ENCODE data around the gene APBA2. TPM values are rescaled to one million over a fixed set of nuclear protein-coding genes. Genes with fewer than 3 reads are reported as not detected.

Gene APBA2
- polyA plus RNA-seq, 1 donor: 3.5 TPM

DNA sequence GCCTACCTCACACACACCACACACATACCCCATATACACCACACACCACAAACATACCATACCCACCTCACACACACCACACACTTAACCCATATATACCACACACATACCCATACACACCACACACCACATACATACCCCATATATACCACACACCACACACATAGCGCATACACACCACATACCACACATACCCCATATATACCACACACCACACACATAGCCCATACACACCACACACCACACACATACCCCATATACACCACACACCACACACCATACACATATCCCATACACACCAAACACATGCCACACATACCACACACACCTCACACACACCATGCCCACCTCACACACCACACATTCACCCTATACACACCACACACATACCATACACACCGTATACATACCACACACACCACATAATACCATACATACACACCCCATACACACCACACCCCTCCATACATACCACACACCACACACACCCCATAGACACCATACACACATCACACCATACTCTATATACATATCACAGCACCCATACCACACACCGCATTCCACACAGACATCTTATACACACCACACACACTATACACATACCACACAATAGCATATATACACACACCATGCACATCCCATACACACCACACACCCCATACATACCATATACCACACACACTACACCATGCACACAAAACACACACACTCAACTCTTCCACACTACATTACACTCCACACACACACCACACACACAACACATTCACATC is 29.5 kb downstream of the APBA2 start:
- H3K4me3 ChIP-seq (ENCODE audit: low read length): no peak overlapping the region
- H3K9me3 ChIP-seq (ENCODE audit: control insufficient read depth, low read depth, low read length): no peaks in the 10 kb centered on the region
- DNase-seq: no peak
- 90% methylated on average over 2 of the region's 3 CpGs for WGBS (ENCODE audit: insufficient coverage, low lambda C conversion rate)
- H3K4me1 ChIP-seq (ENCODE audit: control insufficient read depth, insufficient read depth, low read length): no peaks in the 10 kb centered on the region
- H3K36me3 ChIP-seq (ENCODE audit: control insufficient read depth, insufficient read depth, low read length): no peaks in the 10 kb centered on the region
- no peak overlapping the region for H3K27ac ChIP-seq (ENCODE audit: low read length)
- H3K27me3 ChIP-seq (ENCODE audit: control insufficient read depth, insufficient read depth, low read length): no peaks in the 10 kb centered on the region

DNA sequence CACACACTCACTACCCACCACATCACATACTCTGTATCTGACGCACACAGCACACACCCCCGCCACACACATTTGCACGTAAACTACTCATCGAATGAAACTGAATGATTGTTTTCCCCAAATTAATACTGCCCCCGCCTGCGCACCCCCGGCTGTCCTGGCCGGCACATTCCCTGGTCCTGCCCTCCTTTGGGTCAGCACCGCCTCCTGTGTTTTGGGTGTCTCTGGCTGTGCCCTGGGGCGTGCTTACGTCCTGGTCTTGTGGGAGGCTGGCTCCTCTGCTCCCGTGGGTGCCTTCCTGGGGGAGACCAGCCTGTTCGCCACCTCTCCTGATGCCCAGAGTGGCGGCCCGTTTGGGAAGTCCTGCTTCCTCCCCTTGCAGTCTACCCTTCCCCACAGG is 30.2 kb downstream of the APBA2 start:
- Histone ChIP-seq H3K9me3 (ENCODE audit: control insufficient read depth, low read depth, low read length) (no peaks in the 10 kb centered on the region), H3K36me3 (ENCODE audit: control insufficient read depth, insufficient read depth, low read length) (no peaks in the 10 kb centered on the region), H3K4me1 (ENCODE audit: control insufficient read depth, insufficient read depth, low read length) (no peaks in the 10 kb centered on the region), H3K27ac (ENCODE audit: low read length) (no peak overlapping the region), H3K4me3 (ENCODE audit: low read length) (no peak overlapping the region), H3K27me3 (ENCODE audit: control insufficient read depth, insufficient read depth, low read length) (no peaks in the 10 kb centered on the region)
- 100% methylated on average over 2 of the region's 15 CpGs for WGBS (ENCODE audit: insufficient coverage, low lambda C conversion rate)
- no peak for DNase-seq

DNA sequence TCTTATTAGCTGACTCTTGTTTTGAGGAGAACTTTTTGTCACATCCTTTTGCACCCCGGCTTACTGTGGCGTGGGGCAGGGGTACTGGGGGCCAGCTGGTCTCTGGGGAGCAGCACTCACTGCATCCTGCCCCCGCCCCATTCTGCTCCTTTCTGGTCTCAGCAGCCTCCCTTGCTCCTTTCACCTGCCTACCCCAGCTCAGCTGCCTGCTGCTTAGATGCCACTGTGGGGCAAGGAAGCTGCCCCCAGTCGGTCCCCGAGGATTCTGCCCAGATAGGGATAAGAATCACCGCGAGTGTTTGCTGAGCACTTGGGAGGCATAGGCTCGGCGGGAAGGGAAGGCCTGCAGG is 32.0 kb downstream of the APBA2 start:
- Histone ChIP-seq H3K4me1 (ENCODE audit: control insufficient read depth, insufficient read depth, low read length) (no peaks in the 10 kb centered on the region), H3K27me3 (ENCODE audit: control insufficient read depth, insufficient read depth, low read length) (no peaks in the 10 kb centered on the region), H3K9me3 (ENCODE audit: control insufficient read depth, low read depth, low read length) (no peaks in the 10 kb centered on the region), H3K4me3 (ENCODE audit: low read length) (no peak overlapping the region), H3K27ac (ENCODE audit: low read length) (no peak overlapping the region), H3K36me3 (ENCODE audit: control insufficient read depth, insufficient read depth, low read length) (no peaks in the 10 kb centered on the region)
- no peak for DNase-seq
- WGBS (ENCODE audit: insufficient coverage, low lambda C conversion rate): no CpG with 5 or more reads among the region's 9 CpGs

DNA sequence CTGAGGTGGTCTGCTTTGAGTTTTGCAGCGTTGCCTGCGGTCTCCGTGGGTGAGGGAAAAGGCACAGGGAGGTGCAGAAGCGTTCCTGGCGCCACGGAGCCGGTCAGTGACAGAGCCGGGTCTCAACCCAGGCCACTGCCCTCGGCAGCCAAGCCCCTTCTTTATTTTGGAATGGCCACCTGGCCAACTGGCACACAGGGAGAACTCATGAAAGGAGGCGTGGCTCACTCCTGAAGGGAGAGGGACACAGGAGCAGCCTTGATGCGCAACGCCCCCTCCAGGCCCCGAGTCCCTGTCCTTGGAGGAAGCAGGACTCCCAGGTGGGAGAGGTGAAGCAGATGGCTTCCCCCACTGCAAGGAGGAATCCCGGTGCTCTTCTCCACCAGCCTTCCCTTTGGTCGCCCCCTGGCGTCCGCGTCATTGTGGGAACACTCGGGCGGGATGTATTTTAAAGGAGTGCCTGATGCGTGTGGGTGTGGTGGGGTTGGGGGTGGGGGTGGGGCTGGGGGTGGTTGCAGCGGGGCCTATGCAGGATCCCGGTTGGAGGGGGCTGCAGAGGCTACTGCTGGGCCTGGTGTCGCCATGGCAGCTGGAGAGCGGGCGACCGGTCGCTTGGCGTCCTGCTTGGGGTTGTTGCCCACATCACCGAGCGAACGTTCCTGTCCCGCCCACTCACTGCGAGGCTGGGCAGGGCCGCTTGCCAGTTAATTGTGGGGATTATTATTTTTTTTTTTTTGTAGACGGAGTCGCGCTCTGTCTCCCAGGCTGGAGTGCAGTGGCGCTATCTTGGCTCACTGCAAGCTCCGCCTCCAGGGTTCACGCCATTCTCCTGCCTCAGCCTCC is 32.6 kb downstream of the APBA2 start:
- no peak for DNase-seq
- Histone ChIP-seq H3K4me3 (ENCODE audit: low read length) (no peak overlapping the region), H3K36me3 (ENCODE audit: control insufficient read depth, insufficient read depth, low read length) (no peaks in the 10 kb centered on the region), H3K27me3 (ENCODE audit: control insufficient read depth, insufficient read depth, low read length) (no peaks in the 10 kb centered on the region), H3K4me1 (ENCODE audit: control insufficient read depth, insufficient read depth, low read length) (no peaks in the 10 kb centered on the region), H3K9me3 (ENCODE audit: control insufficient read depth, low read depth, low read length) (no peaks in the 10 kb centered on the region), H3K27ac (ENCODE audit: low read length) (no peak overlapping the region)
- no CpG with 5 or more reads among the region's 41 CpGs for WGBS (ENCODE audit: insufficient coverage, low lambda C conversion rate)

DNA sequence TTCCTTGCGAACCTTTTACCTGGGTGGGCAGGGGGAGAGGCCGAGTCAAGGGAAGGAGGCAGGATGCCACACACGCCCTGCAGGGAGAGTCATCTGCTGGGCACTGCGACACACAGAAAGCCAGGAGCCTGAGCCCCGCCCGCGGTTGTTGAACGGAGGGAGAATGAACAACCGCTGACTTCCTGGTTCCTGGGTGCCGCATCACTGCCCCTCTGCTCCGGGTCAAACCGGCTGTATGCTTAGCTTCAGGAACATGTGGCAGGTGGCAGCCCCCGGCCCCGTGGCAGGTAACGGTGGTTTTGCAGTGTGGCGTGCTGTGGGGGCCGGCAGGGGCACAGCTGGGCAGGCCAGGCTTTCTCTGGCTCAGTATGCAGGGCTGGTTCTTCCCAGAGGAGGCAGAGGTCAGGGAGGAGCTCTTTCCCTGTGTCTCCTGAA is 33.4 kb downstream of the APBA2 start:
- no CpG with 5 or more reads among the region's 17 CpGs for WGBS (ENCODE audit: insufficient coverage, low lambda C conversion rate)
- no peak for DNase-seq
- Histone ChIP-seq H3K4me3 (ENCODE audit: low read length) (no peak overlapping the region), H3K36me3 (ENCODE audit: control insufficient read depth, insufficient read depth, low read length) (no peaks in the 10 kb centered on the region), H3K4me1 (ENCODE audit: control insufficient read depth, insufficient read depth, low read length) (no peaks in the 10 kb centered on the region), H3K9me3 (ENCODE audit: control insufficient read depth, low read depth, low read length) (no peaks in the 10 kb centered on the region), H3K27ac (ENCODE audit: low read length) (no peak overlapping the region), H3K27me3 (ENCODE audit: control insufficient read depth, insufficient read depth, low read length) (no peaks in the 10 kb centered on the region)

DNA sequence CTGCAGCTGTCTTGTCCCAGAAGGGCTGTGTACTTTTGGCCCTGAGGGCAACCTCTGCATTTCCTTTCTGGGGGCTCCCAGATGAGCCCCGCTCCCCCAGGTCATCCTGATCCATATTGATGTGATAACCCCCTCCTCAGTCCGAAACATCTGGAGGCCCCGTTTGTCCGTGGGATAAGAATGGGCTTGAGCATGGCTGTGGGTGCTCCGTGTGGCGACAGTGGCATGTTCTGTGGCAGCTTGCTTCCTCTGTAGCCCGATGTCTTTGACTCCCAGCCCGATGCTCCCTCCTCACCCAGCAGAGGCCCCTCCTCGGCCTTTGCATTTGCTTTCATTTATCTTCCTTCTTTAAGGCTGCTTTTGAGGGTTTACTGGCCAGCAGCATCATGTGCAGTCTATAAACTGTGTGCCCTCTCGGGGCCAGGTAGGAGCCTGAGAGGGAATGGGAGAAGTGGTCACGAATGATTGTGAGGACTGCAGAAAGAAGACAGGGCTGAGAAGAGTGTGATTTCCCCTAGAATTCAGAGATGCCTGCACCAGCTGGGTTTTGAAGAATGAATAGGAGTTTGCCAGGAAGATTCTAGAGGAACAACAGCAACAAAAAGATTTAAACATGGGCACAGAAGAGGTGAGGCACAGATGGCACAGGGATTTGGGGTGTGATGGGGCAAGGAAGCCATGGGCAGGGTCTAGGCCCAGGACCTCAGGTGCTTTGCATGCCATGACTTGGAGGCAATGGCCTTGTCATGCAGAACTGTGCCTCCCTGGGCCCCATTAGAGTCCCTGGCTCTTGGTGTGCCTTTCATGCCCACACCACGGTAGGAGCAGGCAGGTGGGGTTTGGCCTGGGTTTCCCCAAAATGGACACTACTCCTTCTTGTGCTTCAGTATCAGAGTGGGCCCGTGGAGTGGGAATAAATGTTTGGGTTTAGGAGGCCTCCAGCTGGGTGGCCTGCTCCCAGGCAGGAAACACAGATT is 34.2 kb downstream of the APBA2 start:
- Histone ChIP-seq H3K4me3 (ENCODE audit: low read length) (no peak overlapping the region), H3K27ac (ENCODE audit: low read length) (no peak overlapping the region), H3K36me3 (ENCODE audit: control insufficient read depth, insufficient read depth, low read length) (no peaks in the 10 kb centered on the region)

DNA sequence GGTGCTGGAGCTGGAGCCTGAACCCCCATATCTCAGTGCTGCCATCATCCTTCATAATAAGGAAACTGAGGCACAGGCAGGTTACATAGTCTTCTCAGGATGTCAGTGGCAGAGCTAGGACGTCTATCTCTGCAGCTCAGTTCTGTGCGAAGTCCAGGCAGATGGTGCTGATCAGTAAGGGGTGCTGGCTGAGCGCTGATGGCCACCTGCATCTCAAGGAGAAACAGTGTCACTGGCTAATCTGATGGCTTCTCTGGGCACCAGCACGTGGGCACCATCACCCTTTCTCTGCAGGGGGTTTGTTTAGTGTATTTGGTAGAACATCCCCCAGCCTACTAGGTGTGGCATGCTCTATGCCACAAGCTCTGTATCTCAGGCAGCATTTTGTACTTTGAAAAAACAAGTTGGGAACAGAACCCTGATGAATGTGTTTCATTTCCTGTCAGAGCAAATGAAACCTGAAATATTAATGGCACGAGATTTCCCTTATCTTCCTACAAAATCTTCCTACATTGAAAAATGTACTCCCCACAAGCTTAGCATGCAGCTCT is 35.1 kb downstream of the APBA2 start:
- no peak for DNase-seq
- no peaks in the 10 kb centered on the region for H3K9me3 ChIP-seq (ENCODE audit: control insufficient read depth, low read depth, low read length)
- H3K4me3 ChIP-seq (ENCODE audit: low read length): no peak overlapping the region
- no peaks in the 10 kb centered on the region for H3K36me3 ChIP-seq (ENCODE audit: control insufficient read depth, insufficient read depth, low read length)
- H3K27ac ChIP-seq (ENCODE audit: low read length): no peak overlapping the region
- H3K4me1 ChIP-seq (ENCODE audit: control insufficient read depth, insufficient read depth, low read length): no peaks in the 10 kb centered on the region
- H3K27me3 ChIP-seq (ENCODE audit: control insufficient read depth, insufficient read depth, low read length): no peaks in the 10 kb centered on the region
- no CpG with 5 or more reads among the region's 5 CpGs for WGBS (ENCODE audit: insufficient coverage, low lambda C conversion rate)

More for the DNA sequence above, 34.2 kb downstream of the APBA2 start:
- H3K27me3 ChIP-seq (ENCODE audit: control insufficient read depth, insufficient read depth, low read length): no peaks in the 10 kb centered on the region
- WGBS (ENCODE audit: insufficient coverage, low lambda C conversion rate): 83% methylated on average over 1 of the region's 13 CpGs
- no peak for DNase-seq
- H3K4me1 ChIP-seq (ENCODE audit: control insufficient read depth, insufficient read depth, low read length): no peaks in the 10 kb centered on the region
- H3K9me3 ChIP-seq (ENCODE audit: control insufficient read depth, low read depth, low read length): no peaks in the 10 kb centered on the region

DNA sequence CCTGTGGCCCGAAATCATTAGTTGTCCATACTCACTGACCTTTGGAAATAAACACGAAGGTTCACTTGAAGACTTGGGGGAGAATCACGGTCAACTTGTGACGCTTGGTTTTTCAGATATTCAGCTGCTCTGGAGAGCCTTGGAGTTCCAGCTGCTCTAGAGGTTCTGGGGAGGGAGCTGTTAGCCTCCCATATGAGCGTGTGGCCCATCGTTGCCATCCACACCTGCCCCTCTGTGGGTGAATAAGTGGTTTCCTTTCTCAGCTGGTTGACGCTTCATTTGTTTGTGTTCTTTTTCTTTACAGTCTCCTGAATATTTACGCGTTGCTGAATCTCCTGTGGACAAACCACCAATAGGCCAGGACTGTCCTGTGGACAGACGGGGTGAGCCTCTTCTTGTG is 35.6 kb downstream of the APBA2 start:
- Histone ChIP-seq H3K36me3 (ENCODE audit: control insufficient read depth, insufficient read depth, low read length) (no peaks in the 10 kb centered on the region), H3K4me1 (ENCODE audit: control insufficient read depth, insufficient read depth, low read length) (no peaks in the 10 kb centered on the region), H3K9me3 (ENCODE audit: control insufficient read depth, low read depth, low read length) (no peaks in the 10 kb centered on the region), H3K27me3 (ENCODE audit: control insufficient read depth, insufficient read depth, low read length) (no peaks in the 10 kb centered on the region), H3K27ac (ENCODE audit: low read length) (no peak overlapping the region), H3K4me3 (ENCODE audit: low read length) (no peak overlapping the region)
- no CpG with 5 or more reads among the region's 10 CpGs for WGBS (ENCODE audit: insufficient coverage, low lambda C conversion rate)
- DNase-seq: no peak

DNA sequence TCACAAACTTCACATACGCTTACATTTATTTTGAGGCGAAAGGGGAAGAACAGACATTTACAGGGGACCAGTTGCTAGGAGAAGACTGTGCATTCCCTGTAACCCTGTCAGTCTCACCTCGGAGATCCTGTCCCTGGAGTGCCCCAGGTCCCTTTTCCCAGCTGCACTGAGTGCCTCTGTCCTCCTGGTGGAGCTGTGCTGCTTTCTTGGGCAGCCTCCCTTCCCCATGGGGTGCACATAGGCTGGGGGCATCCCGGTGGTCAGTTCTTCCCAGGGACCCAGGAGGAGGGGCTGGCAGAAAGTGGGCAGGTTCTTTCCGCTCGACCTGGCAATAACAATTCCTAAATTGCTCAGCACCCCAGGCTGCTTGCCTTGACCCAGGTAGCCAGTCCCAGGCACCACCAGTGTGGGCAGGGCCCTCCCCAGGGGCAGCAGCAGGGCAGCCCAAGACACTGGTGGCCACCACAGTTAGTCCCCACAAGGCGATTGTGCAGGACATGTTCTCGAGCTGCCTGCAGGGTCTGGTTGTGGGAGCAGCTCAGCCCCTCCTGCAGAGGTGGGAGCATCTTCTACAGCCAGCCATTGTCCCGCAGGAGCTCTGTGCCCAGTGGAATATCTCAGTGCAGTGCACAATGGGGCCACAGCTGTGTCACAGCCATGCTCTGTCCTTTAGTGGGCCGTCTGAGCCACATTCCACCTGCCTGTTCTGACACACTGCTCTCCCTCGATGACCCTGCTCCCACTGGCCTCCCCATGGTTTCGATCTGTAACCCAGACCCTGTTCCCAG is 36.3 kb downstream of the APBA2 start:
- DNase-seq: no peak
- Histone ChIP-seq H3K36me3 (ENCODE audit: control insufficient read depth, insufficient read depth, low read length) (no peaks in the 10 kb centered on the region), H3K4me3 (ENCODE audit: low read length) (no peak overlapping the region), H3K27ac (ENCODE audit: low read length) (no peak overlapping the region), H3K4me1 (ENCODE audit: control insufficient read depth, insufficient read depth, low read length) (no peaks in the 10 kb centered on the region), H3K9me3 (ENCODE audit: control insufficient read depth, low read depth, low read length) (no peaks in the 10 kb centered on the region), H3K27me3 (ENCODE audit: control insufficient read depth, insufficient read depth, low read length) (no peaks in the 10 kb centered on the region)
- no CpG with 5 or more reads among the region's 12 CpGs for WGBS (ENCODE audit: insufficient coverage, low lambda C conversion rate)
